Ascending aorta (tissue), 2 donors: ENCODE data around the gene GNG4. TPM values are rescaled to one million over a fixed set of nuclear protein-coding genes. Genes with fewer than 3 reads are reported as not detected.

Experiments used
- DNase-seq, 2 donors: peaks; one replicate each; pipeline ENCODE4 v3.0.0-alpha.2; 2019; ENCODE audit warnings: low spot score in 2 of 2
- H3K27ac ChIP-seq, 2 donors: fragments of 200-600 bp; sonication (generic); one replicate each; pipeline ENCODE4 v1.5.1; 2016 to 2017; ENCODE audit warnings: mild to moderate bottlenecking in 1 of 2
- H3K27me3 ChIP-seq: fragments of 200-600 bp; sonication (generic); one replicate; pipeline ENCODE4 v1.5.1; 2017
- H3K36me3 ChIP-seq, 2 donors: fragments of 200-600 bp; sonication (generic); one replicate each; pipeline ENCODE4 v1.5.1; 2016
- H3K4me1 ChIP-seq, 2 donors: fragments of 200-600 bp; sonication (generic); one replicate each; pipeline ENCODE4 v1.5.1; 2016 to 2017; ENCODE audit warnings: mild to moderate bottlenecking in 1 of 2
- H3K4me3 ChIP-seq, 2 donors: fragments of 200-600 bp; sonication (generic); one replicate each; pipeline ENCODE4 v1.5.1; 2016 to 2017; ENCODE audit warnings: mild to moderate bottlenecking in 1 of 2
- H3K9me3 ChIP-seq, 2 donors: fragments of 200-600 bp; sonication (generic); one replicate each; pipeline ENCODE4 v1.5.1; 2016
- intact Hi-C: fragments of 100-400 bp; cut with DNase I; formaldehyde crosslinking; loops from one replicate; pipeline ENCODE4 v1.15.1; 2023
- total RNA-seq: library from RNA; depleted of rRNA; stranded (reverse); fragments of >200 nt; gene quantifications from one replicate; pipeline ENCODE4 v1.1.0, GENCODE V29; 2016
- TF ChIP-seq, protein P1 (sequence below), 3 experiments: fragments of 200-600 bp in 2 of 3; fragments of 450-650 bp in 1 of 3; sonication (generic) in 2 of 3; IDR thresholded peaks; one replicate each; pipeline ENCODE4 v1.5.1; 2016 to 2019; ENCODE audit warnings: antibody characterized with exemption in 3 of 3, mild to moderate bottlenecking in 1 of 3, moderate library complexity in 1 of 3

The GNG4 gene
- total RNA-seq, 1 donor from 2014 or later: not detected

DNA sequence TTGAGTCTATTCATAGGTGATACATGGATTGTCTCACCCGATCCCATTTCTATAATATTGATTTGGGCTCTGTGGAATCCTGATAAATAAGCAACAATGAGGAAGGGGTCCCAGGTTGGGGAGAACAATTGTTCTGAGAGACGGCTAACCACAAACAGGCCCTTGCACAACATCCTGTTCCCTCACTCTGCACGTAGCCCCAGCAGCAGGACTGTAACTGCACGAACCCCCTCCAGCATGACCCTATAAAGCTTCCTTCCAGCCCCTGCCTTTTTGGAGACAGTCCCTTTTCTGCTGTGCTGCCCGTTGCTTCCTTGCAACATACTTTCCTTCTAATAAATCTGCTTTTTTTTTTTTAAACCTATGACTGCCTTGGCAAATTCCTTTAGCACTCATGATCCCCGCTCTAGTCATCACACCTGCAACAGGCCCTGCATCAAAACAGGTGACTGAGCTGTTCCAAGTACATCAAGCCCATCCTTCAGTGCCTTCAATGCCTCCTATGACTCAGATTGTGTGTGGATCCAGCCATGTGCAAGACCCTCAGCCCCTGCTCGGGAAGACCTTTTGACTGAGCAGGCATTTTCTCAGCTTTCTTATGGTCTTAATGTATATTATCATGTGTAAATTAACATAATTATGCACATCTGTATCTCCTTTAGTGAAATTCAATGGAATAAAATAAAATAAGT, 81.6 kb downstream of the GNG4 start:
- TF ChIP-seq, protein P1, sequence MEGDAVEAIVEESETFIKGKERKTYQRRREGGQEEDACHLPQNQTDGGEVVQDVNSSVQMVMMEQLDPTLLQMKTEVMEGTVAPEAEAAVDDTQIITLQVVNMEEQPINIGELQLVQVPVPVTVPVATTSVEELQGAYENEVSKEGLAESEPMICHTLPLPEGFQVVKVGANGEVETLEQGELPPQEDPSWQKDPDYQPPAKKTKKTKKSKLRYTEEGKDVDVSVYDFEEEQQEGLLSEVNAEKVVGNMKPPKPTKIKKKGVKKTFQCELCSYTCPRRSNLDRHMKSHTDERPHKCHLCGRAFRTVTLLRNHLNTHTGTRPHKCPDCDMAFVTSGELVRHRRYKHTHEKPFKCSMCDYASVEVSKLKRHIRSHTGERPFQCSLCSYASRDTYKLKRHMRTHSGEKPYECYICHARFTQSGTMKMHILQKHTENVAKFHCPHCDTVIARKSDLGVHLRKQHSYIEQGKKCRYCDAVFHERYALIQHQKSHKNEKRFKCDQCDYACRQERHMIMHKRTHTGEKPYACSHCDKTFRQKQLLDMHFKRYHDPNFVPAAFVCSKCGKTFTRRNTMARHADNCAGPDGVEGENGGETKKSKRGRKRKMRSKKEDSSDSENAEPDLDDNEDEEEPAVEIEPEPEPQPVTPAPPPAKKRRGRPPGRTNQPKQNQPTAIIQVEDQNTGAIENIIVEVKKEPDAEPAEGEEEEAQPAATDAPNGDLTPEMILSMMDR (IDR thresholded peaks at IDR 0.05): no peak
- Histone ChIP-seq H3K4me1 (no peaks in the 10 kb centered on the region), H3K9me3 (no peaks in the 10 kb centered on the region), H3K36me3 (no peaks in the 10 kb centered on the region), H3K27me3 (no peaks in the 10 kb centered on the region), H3K27ac (no peak overlapping the region), H3K4me3 (no peak overlapping the region)
- intact Hi-C loops: no loop called here
- no peak for DNase-seq

DNA sequence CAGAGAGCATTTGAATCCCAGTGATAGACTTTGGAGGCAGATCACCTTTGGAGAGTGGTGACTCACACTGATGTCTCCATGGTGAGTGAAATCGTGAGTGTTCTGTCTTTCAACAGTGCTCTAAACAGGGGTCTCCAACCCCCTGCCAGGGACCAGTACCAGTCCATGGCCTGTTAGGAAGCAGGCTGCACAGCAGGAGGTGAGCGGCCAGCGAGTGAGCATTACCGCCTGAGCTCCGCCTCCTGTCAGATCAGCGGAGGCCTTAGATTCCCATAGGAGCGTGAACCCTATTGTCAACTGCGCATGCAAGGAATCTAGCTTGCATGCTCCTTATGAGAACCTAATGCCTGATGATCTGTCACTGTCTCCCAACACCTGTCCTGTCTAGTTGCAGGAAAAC, 83.5 kb downstream of the GNG4 start:
- no peaks in the 10 kb centered on the region for H3K9me3 ChIP-seq
- no peaks in the 10 kb centered on the region for H3K4me1 ChIP-seq
- H3K4me3 ChIP-seq: no peak overlapping the region
- no peak for DNase-seq
- no peaks in the 10 kb centered on the region for H3K27me3 ChIP-seq
- no peaks in the 10 kb centered on the region for H3K36me3 ChIP-seq
- H3K27ac ChIP-seq: no peak overlapping the region
- TF ChIP-seq, protein P1 (IDR thresholded peaks at IDR 0.05): no peak
- intact Hi-C loops: no loop called here

DNA sequence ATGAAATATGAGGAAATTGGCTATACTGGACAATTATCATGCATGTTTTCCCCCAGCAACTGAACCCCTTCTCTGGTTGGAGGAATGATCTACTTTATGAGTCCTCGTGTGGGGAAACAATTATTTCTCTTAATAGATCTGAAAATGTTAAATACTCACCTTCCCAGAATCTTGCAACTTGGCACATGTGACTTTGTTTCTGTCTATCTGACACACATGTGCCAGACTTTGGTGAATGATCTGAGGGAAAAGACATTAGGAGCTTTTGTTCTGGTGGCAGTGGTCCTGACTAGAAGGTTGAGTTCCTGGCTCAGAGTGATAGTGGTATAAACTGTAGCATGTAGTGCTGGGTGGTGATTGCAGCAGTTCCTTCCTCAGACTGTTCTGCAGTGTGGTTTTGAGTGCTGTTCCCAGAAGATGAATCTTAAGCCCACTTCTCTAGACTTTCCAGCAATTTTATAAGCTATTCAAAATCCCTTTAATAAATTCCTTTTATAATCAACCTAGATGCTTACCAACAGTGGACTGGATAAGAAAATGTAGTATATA, 86.0 kb downstream of the GNG4 start:
- TF ChIP-seq, protein P1 (IDR thresholded peaks at IDR 0.05): no peak
- no peak for DNase-seq
- Histone ChIP-seq H3K9me3 (no peaks in the 10 kb centered on the region), H3K4me3 (no peak overlapping the region), H3K4me1 (no peaks in the 10 kb centered on the region), H3K27me3 (no peaks in the 10 kb centered on the region), H3K27ac (no peak overlapping the region), H3K36me3 (no peaks in the 10 kb centered on the region)
- intact Hi-C loops: no loop called here

DNA sequence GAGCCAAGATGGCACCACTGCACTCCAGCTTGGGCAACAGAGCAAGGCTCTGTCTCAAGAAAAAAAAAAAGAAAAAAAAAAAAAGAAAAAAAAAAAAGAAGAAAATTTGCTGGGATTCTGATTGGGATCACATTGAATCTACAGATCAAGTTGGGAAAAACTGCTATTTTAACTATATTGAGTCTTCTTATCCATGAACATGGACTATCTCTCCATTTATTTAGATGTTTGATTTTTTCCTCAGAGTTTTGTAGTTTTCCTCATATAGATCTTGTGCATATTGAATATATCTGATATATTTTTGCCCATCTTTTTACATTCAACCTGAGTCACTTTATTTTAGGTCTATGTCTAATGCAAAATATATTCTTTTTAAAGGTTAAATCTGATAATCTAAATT, 87.0 kb downstream of the GNG4 start:
- intact Hi-C loops: no loop called here

DNA sequence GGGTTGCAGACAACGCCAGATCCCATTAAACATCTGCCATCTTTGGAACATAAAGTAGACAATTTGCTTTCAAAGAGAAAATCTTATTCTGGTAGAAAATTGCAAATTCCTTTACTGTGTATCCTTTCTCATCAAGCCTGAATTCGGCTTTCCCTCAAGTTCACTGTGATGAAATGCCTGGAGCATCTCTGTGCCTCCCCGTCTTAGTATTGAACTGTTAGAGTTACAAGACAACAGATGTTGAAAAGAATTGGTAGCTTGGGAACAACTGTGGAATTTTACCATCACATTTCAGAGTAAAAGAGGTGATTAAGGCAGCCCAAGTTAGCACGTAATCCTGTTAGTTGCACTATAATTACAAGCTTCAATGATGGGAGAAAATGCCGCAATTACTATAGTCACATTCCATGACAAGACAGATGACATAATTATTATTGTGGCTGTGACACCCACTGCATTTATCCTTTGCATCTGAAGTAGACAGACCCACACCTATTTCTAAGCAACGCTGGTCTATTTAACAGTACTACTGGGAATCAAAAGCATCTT, 90.9 kb downstream of the GNG4 start:
- Histone ChIP-seq H3K27me3 (no peaks in the 10 kb centered on the region), H3K36me3 (no peaks in the 10 kb centered on the region), H3K4me1 (no peaks in the 10 kb centered on the region), H3K9me3 (no peaks in the 10 kb centered on the region), H3K27ac (no peak overlapping the region), H3K4me3 (no peak overlapping the region)
- no peak for DNase-seq
- TF ChIP-seq, protein P1 (IDR thresholded peaks at IDR 0.05): no peak
- intact Hi-C loops: no loop called here

More for the DNA sequence above, 87.0 kb downstream of the GNG4 start:
- Histone ChIP-seq H3K27me3 (no peaks in the 10 kb centered on the region), H3K27ac (no peak overlapping the region), H3K36me3 (no peaks in the 10 kb centered on the region), H3K4me3 (no peak overlapping the region), H3K9me3 (no peaks in the 10 kb centered on the region), H3K4me1 (no peaks in the 10 kb centered on the region)
- TF ChIP-seq, protein P1 (IDR thresholded peaks at IDR 0.05): no peak
- no peak for DNase-seq
